H9 (cell line): Measurements from ENCODE around the gene MORC2. TPM values are rescaled to one million over a fixed set of nuclear protein-coding genes. Genes with fewer than 3 reads are reported as not detected.

ENCODE experiments used
- DNase-seq: peaks from one replicate; pipeline ENCODE4 v3.0.0-alpha.2; 2017
- H2AFZ ChIP-seq: one replicate; pipeline ENCODE4 v1.6.1; 2013; ENCODE audit warnings: mild to moderate bottlenecking, low read length, control low read depth, moderate library complexity
- H2AK5ac ChIP-seq: 2 replicates; pipeline ENCODE4 v1.6.1; 2013; ENCODE audit warnings: low read length, control low read depth, mixed read lengths; ENCODE audit not compliant: insufficient read length
- H2BK120ac ChIP-seq: one replicate; pipeline ENCODE4 v1.6.1; 2013; ENCODE audit warnings: low read depth, mild to moderate bottlenecking, low read length, control low read depth, inconsistent platforms; ENCODE audit not compliant: poor library complexity, severe bottlenecking
- H2BK12ac ChIP-seq: 2 replicates; pipeline ENCODE4 v1.6.1; 2013; ENCODE audit warnings: low read length, control low read depth, mixed read lengths, low read depth; ENCODE audit not compliant: insufficient read length
- H2BK15ac ChIP-seq: 2 replicates; pipeline ENCODE4 v1.6.1; 2013; ENCODE audit warnings: low read depth, low read length, control low read depth
- H2BK20ac ChIP-seq: one replicate; pipeline ENCODE4 v1.6.1; 2013; ENCODE audit warnings: low read depth, mild to moderate bottlenecking, low read length, control low read depth, inconsistent platforms; ENCODE audit not compliant: poor library complexity, severe bottlenecking
- H2BK5ac ChIP-seq: 2 replicates; pipeline ENCODE4 v1.6.1; 2013; ENCODE audit warnings: low read length, control low read depth, mixed read lengths; ENCODE audit not compliant: insufficient read length
- H3K14ac ChIP-seq: 2 replicates; pipeline ENCODE4 v1.6.1; 2013; ENCODE audit warnings: low read length, control low read depth; ENCODE audit not compliant: insufficient read depth
- H3K18ac ChIP-seq: 2 replicates; pipeline ENCODE4 v1.6.1; 2013; ENCODE audit warnings: low read depth, mild to moderate bottlenecking, mixed read lengths, low read length, control low read depth; ENCODE audit not compliant: insufficient read length
- H3K23ac ChIP-seq: 2 replicates; pipeline ENCODE4 v1.6.1; 2013; ENCODE audit warnings: low read length, control low read depth, mixed read lengths, low read depth; ENCODE audit not compliant: insufficient read length
- H3K23me2 ChIP-seq: 2 replicates; pipeline ENCODE4 v1.6.1; 2013; ENCODE audit warnings: low read depth, mild to moderate bottlenecking, mixed read lengths, low read length, control low read depth; ENCODE audit not compliant: insufficient read length, poor library complexity, severe bottlenecking
- H3K27ac ChIP-seq: 2 replicates; pipeline ENCODE4 v1.5.1; 2013; ENCODE audit warnings: low read length, control low read depth, mixed read lengths, low read depth; ENCODE audit not compliant: insufficient read length
- H3K27me3 ChIP-seq: 2 replicates; pipeline ENCODE4 v1.6.1; 2013; ENCODE audit warnings: low read length, control low read depth, inconsistent platforms; ENCODE audit not compliant: insufficient read depth
- H3K4ac ChIP-seq: 2 replicates; pipeline ENCODE4 v1.6.1; 2013; ENCODE audit warnings: low read depth, mild to moderate bottlenecking, control low read depth, inconsistent platforms, low read length, moderate library complexity
- H3K4me1 ChIP-seq: 2 replicates; pipeline ENCODE4 v1.6.1; 2013; ENCODE audit warnings: low read length, control low read depth, inconsistent platforms; ENCODE audit not compliant: insufficient read depth
- H3K4me2 ChIP-seq: 2 replicates; pipeline ENCODE4 v1.6.1; 2013; ENCODE audit warnings: low read length, control low read depth, mixed read lengths; ENCODE audit not compliant: insufficient read length, insufficient read depth
- H3K56ac ChIP-seq: 2 replicates; pipeline ENCODE4 v1.6.1; 2013; ENCODE audit warnings: low read depth, mild to moderate bottlenecking, mixed read lengths, low read length, control low read depth; ENCODE audit not compliant: insufficient read length
- H3K79me1 ChIP-seq: 2 replicates; pipeline ENCODE4 v1.6.1; 2013; ENCODE audit warnings: low read depth, mild to moderate bottlenecking, moderate library complexity, low read length, control low read depth, inconsistent platforms; ENCODE audit not compliant: insufficient read depth, poor library complexity, severe bottlenecking
- H3K79me2 ChIP-seq: 2 replicates; pipeline ENCODE4 v1.6.1; 2013; ENCODE audit warnings: low read length, control low read depth, inconsistent platforms; ENCODE audit not compliant: insufficient read depth
- H3K9ac ChIP-seq: 2 replicates; pipeline ENCODE4 v1.6.1; 2013; ENCODE audit warnings: low read length, control low read depth, mixed read lengths; ENCODE audit not compliant: insufficient read length; ENCODE audit errors: extremely low read depth
- H3K9me3 ChIP-seq: one replicate; pipeline ENCODE4 v1.6.1; 2013; ENCODE audit warnings: low read depth, low read length, inconsistent platforms; ENCODE audit not compliant: control insufficient read depth
- H3T11ph ChIP-seq: one replicate; pipeline ENCODE4 v1.6.1; 2013; ENCODE audit warnings: mild to moderate bottlenecking, low read length, control low read depth, inconsistent platforms
- H4K20me1 ChIP-seq: one replicate; pipeline ENCODE4 v1.6.1; 2013; ENCODE audit not compliant: control insufficient read depth, insufficient read length, insufficient read depth
- H4K5ac ChIP-seq: 2 replicates; pipeline ENCODE4 v1.6.1; 2013; ENCODE audit warnings: low read depth, mild to moderate bottlenecking, mixed read lengths, low read length, control low read depth; ENCODE audit not compliant: insufficient read length
- H4K8ac ChIP-seq: replicated peaks from 2 replicates; pipeline ENCODE4 v1.6.1; 2013; ENCODE audit warnings: low read length, control low read depth, mixed read lengths, low read depth; ENCODE audit not compliant: insufficient read length
- H4K91ac ChIP-seq: 2 replicates; pipeline ENCODE4 v1.6.1; 2013; ENCODE audit warnings: low read depth, mild to moderate bottlenecking, moderate library complexity, mixed read lengths, low read length, control low read depth; ENCODE audit not compliant: insufficient read length
- H3K27ac Mint-ChIP-seq, 3 experiments: 2 replicates in 2 of 3; 3 replicates in 1 of 3; pipeline ENCODE4 v1.8.0; 2020 to 2021; ENCODE audit warnings: mixed read lengths in 3 of 3, mild to moderate bottlenecking in 1 of 3, moderate library complexity in 1 of 3
- H3K27me3 Mint-ChIP-seq: 2 replicates; pipeline ENCODE4 v1.8.0; 2021; ENCODE audit warnings: low read depth, mild to moderate bottlenecking, moderate library complexity, mixed read lengths
- H3K36me3 Mint-ChIP-seq, 3 experiments: 2 replicates in 2 of 3; 3 replicates in 1 of 3; pipeline ENCODE4 v1.8.0; 2020 to 2021; ENCODE audit warnings: low read depth in 3 of 3, mixed read lengths in 3 of 3; ENCODE audit not compliant: insufficient read depth in 1 of 3
- H3K4me1 Mint-ChIP-seq, 2 experiments: 2 replicates each; pipeline ENCODE4 v1.8.0; 2020; ENCODE audit warnings: mixed read lengths in 2 of 2
- H3K4me3 Mint-ChIP-seq, 2 experiments: 2 replicates in 1 of 2; 3 replicates in 1 of 2; pipeline ENCODE4 v1.8.0; 2020 to 2021; ENCODE audit warnings: mild to moderate bottlenecking in 2 of 2, mixed read lengths in 2 of 2, moderate library complexity in 1 of 2
- H3K9me3 Mint-ChIP-seq, 2 experiments: 2 replicates in 1 of 2; 3 replicates in 1 of 2; pipeline ENCODE4 v1.8.0; 2020; ENCODE audit warnings: mild to moderate bottlenecking in 2 of 2, mixed read lengths in 2 of 2, moderate library complexity in 1 of 2
- CTCF ChIP-seq: fragments of 200-600 bp; sonication (generic); conservative IDR thresholded peaks from 3 replicates; pipeline ENCODE4 v1.8.0; 2021; ENCODE audit warnings: antibody characterized with exemption, mild to moderate bottlenecking
- WGBS: extraction: QIAGEN DNeasy Blood & Tissue Kit; methylation state at CpG from one replicate; pipeline ENCODE4 v1.1.7; 2013; ENCODE audit warnings: missing lambda C conversion rate, low lambda C conversion rate, mixed read lengths; ENCODE audit not compliant: insufficient read length; ENCODE audit errors: extremely low coverage; 5-methylcytosine and 5-hydroxymethylcytosine counted together
- total RNA-seq: library from RNA; stranded (reverse); gene quantifications from 2 replicates; pipeline ENCODE4 v1.2.1, GENCODE V29; 2021

Gene MORC2
- total RNA-seq, 1 experiment from 2014 or later: 37.4 TPM

- TF ChIP-seq CTCF: no peak
- no peaks in the 10 kb centered on the region for H3K27me3 ChIP-seq
- Mint-ChIP-seq H3K27ac (no peak overlapping the region), H3K9me3 (peaks cover 28 to 41% of the 10 kb centered on the region in 2 experiments), H3K36me3 (peaks cover 16 to 67% (median 24%) of the 10 kb centered on the region in 3 experiments), H3K27me3 (peaks cover 10% of the 10 kb centered on the region), H3K4me3 (no peak overlapping the region), H3K4me1 (peaks cover 7 to 9% of the 10 kb centered on the region in 2 experiments; a peak in 3 of 4 replicates)
- no peak overlapping the region for H3K9ac ChIP-seq
- no peaks in the 10 kb centered on the region for H3K4me1 ChIP-seq
- no peak overlapping the region for H2AFZ ChIP-seq
- no peaks in the 10 kb centered on the region for H3K79me2 ChIP-seq
- no peak for DNase-seq
- no peak overlapping the region for H3K14ac ChIP-seq
- no peaks in the 10 kb centered on the region for H3K79me1 ChIP-seq
- H3K56ac ChIP-seq: no peak overlapping the region
- no peak overlapping the region for H4K91ac ChIP-seq
- no peak overlapping the region for H3T11ph ChIP-seq
- no peak overlapping the region for H3K18ac ChIP-seq
- no peak overlapping the region for H3K23ac ChIP-seq
- H2BK120ac ChIP-seq: no peak overlapping the region
- no peaks in the 10 kb centered on the region for H4K20me1 ChIP-seq
- H3K4ac ChIP-seq: no peak overlapping the region
- H4K5ac ChIP-seq: no peak overlapping the region
- no peak overlapping the region for H2BK20ac ChIP-seq
- H3K4me2 ChIP-seq: no peak overlapping the region
- H3K27ac ChIP-seq: no peak overlapping the region
- no peak overlapping the region for H2BK12ac ChIP-seq
- H2BK5ac ChIP-seq: no peak overlapping the region
- H2BK15ac ChIP-seq: no peak overlapping the region
- no peak overlapping the region for H4K8ac ChIP-seq
- no peaks in the 10 kb centered on the region for H3K23me2 ChIP-seq
- WGBS: no CpG with 5 or more reads among the region's 2 CpGs
- no peak overlapping the region for H2AK5ac ChIP-seq
- H3K9me3 ChIP-seq: no peaks in the 10 kb centered on the region
Measured at GRCh38 chr22:30984317-30984716, 15.7 kb upstream of the MORC2 start.
